C4-2B (cell line): ENCODE data around the gene TRPT1.

Experiments used
- ZFX ChIP-seq: fragments of 450-650 bp; IDR thresholded peaks from 2 replicates; pipeline ENCODE4 v1.6.1; 2017
- TF ChIP-seq, protein P1 (sequence below): fragments of 450-650 bp; conservative IDR thresholded peaks from 2 replicates; pipeline ENCODE4 v1.5.1; 2017; ENCODE audit warnings: mild to moderate bottlenecking

DNA sequence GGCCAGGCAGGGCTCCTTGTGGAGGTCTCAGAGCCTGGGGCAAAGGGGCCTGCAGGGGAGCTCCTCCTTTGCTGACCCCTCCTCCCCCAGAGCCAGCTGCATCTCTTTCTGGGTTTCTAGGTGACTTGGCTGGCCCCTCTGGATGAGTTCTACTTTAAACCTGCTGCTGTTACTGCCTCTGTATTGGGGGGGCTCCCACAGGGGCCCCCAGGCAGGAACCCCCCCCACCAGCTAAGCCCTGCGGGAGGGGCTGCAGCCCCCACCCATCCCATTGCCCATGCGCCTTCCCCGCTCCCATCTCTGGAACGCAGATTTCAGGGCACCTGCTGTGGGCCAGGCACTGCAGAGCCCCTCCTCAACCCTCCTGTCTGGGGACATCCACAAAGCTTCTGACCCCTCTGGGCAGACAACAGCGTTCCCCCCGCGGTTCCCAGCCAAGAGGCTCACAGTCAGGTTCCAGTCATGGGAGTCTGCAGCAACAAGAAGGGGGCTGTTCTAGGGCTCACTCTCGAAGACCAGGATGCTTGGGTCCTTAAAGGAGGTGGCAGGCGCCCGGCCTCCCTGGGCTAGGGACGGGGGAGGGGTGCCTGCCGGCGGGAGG lies 24.5 kb upstream of the TRPT1 start:
- TF ChIP-seq, protein P1, sequence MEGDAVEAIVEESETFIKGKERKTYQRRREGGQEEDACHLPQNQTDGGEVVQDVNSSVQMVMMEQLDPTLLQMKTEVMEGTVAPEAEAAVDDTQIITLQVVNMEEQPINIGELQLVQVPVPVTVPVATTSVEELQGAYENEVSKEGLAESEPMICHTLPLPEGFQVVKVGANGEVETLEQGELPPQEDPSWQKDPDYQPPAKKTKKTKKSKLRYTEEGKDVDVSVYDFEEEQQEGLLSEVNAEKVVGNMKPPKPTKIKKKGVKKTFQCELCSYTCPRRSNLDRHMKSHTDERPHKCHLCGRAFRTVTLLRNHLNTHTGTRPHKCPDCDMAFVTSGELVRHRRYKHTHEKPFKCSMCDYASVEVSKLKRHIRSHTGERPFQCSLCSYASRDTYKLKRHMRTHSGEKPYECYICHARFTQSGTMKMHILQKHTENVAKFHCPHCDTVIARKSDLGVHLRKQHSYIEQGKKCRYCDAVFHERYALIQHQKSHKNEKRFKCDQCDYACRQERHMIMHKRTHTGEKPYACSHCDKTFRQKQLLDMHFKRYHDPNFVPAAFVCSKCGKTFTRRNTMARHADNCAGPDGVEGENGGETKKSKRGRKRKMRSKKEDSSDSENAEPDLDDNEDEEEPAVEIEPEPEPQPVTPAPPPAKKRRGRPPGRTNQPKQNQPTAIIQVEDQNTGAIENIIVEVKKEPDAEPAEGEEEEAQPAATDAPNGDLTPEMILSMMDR: no peak
- TF ChIP-seq ZFX: no peak
